KMS-11 (cell line): ENCODE measurements around the gene NFKBIZ.
A peak's percentile ranks its signal among the peaks of the same experiment; 100 is the strongest.

Source experiments
- H2AFZ ChIP-seq: fragments of 200-600 bp; sonication (generic); 2 replicates; pipeline ENCODE4 v1.6.1; 2016; ENCODE audit warnings: antibody characterized with exemption, mixed run types, low read depth
- H3K27ac ChIP-seq: fragments of 200-600 bp; sonication (generic); 2 replicates; pipeline ENCODE4 v1.6.1; 2016; ENCODE audit warnings: mild to moderate bottlenecking, mixed run types
- H3K27me3 ChIP-seq: fragments of 200-600 bp; sonication (generic); 2 replicates; pipeline ENCODE4 v1.6.1; 2017; ENCODE audit warnings: mild to moderate bottlenecking, low read depth, mixed run types, moderate library complexity; ENCODE audit not compliant: insufficient read depth
- H3K36me3 ChIP-seq: fragments of 200-600 bp; sonication (generic); 2 replicates; pipeline ENCODE4 v1.6.1; 2017; ENCODE audit warnings: mild to moderate bottlenecking, mixed run types; ENCODE audit not compliant: insufficient read depth
- H3K4me1 ChIP-seq: fragments of 200-600 bp; sonication (generic); 2 replicates; pipeline ENCODE4 v1.6.1; 2016; ENCODE audit warnings: mild to moderate bottlenecking, low read depth, mixed run types; ENCODE audit not compliant: poor library complexity, severe bottlenecking
- H3K4me2 ChIP-seq: fragments of 200-600 bp; sonication (generic); 2 replicates; pipeline ENCODE4 v1.7.0; 2016; ENCODE audit warnings: mild to moderate bottlenecking, mixed run types
- H3K4me3 ChIP-seq: fragments of 200-600 bp; sonication (generic); IDR thresholded peaks from 2 replicates; pipeline ENCODE4 v1.6.1; 2017; ENCODE audit warnings: low read depth, low read length, mixed read lengths; ENCODE audit not compliant: insufficient read depth
- H3K79me2 ChIP-seq: fragments of 200-600 bp; sonication (generic); 2 replicates; pipeline ENCODE4 v1.6.1; 2016; ENCODE audit warnings: low read depth, mixed run types; ENCODE audit not compliant: insufficient read depth
- H3K9ac ChIP-seq: fragments of 200-600 bp; sonication (generic); 2 replicates; pipeline ENCODE4 v1.6.1; 2016; ENCODE audit warnings: mild to moderate bottlenecking, mixed run types
- H4K20me1 ChIP-seq: fragments of 200-600 bp; sonication (generic); 2 replicates; pipeline ENCODE4 v1.6.1; 2016; ENCODE audit warnings: mild to moderate bottlenecking, mixed run types; ENCODE audit not compliant: insufficient read depth
- TF ChIP-seq, protein P1 (sequence below): fragments of 200-600 bp; sonication (generic); conservative IDR thresholded peaks from 2 replicates; pipeline ENCODE4 v1.6.1; 2017; ENCODE audit warnings: low read depth, mild to moderate bottlenecking, antibody characterized with exemption, low read length, moderate library complexity, mixed read lengths

The NFKBIZ gene

GRCh38 chr3:101829874-101830273 lies 19.4 kb upstream of the NFKBIZ start:
- Histone ChIP-seq H4K20me1 (no peaks in the 10 kb centered on the region), H3K79me2 (no peaks in the 10 kb centered on the region), H2AFZ (no peak overlapping the region), H3K27me3 (no peaks in the 10 kb centered on the region), H3K27ac (peak overlapping the region; percentile 34; the same call in 1 of the 2 replicates), H3K4me2 (peak overlapping the region; percentile 92), H3K9ac (no peak overlapping the region), H3K4me3 (no peak overlapping the region), H3K36me3 (no peaks in the 10 kb centered on the region), H3K4me1 (peaks cover 73% of the 10 kb centered on the region)
- TF ChIP-seq, protein P1, sequence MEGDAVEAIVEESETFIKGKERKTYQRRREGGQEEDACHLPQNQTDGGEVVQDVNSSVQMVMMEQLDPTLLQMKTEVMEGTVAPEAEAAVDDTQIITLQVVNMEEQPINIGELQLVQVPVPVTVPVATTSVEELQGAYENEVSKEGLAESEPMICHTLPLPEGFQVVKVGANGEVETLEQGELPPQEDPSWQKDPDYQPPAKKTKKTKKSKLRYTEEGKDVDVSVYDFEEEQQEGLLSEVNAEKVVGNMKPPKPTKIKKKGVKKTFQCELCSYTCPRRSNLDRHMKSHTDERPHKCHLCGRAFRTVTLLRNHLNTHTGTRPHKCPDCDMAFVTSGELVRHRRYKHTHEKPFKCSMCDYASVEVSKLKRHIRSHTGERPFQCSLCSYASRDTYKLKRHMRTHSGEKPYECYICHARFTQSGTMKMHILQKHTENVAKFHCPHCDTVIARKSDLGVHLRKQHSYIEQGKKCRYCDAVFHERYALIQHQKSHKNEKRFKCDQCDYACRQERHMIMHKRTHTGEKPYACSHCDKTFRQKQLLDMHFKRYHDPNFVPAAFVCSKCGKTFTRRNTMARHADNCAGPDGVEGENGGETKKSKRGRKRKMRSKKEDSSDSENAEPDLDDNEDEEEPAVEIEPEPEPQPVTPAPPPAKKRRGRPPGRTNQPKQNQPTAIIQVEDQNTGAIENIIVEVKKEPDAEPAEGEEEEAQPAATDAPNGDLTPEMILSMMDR, result no peak

DNA sequence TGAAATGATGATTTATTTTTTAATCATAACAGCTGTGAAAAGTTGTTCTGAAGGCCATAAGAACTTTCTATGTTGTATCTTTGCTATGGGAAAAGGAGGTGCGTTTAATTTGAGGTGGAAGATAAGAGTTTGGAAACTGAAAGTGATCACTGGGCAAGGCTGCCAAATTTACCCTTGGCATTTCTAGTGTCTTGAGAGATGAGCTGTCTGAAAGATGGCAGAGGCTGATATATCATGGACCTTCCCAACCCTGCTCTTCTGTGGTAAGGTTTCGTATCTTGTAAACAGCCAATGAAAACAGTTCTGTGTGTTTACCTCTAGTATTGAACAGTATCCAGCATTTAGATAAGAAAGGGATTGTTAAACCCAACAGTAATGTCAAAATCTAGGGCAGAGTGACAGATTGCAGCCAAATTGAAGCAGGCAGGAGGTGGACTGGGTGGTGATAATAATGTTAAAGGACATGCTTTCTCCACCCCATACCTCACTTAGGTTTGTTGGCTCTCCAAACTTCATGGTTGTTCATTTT lies 15.8 kb upstream of the NFKBIZ start:
- H3K4me3 ChIP-seq, result no peak overlapping the region
- TF ChIP-seq, protein P1, result no peak
- H3K79me2 ChIP-seq, result no peaks in the 10 kb centered on the region
- no peak overlapping the region for H2AFZ ChIP-seq
- H3K27me3 ChIP-seq, result no peaks in the 10 kb centered on the region
- H3K36me3 ChIP-seq, result no peaks in the 10 kb centered on the region
- H3K4me1 ChIP-seq, result peaks cover 43% of the 10 kb centered on the region
- H4K20me1 ChIP-seq, result no peaks in the 10 kb centered on the region
- no peak overlapping the region for H3K9ac ChIP-seq
- H3K4me2 ChIP-seq, result peak overlapping the region; percentile 45; the same call in 1 of the 2 replicates
- no peak overlapping the region for H3K27ac ChIP-seq

DNA sequence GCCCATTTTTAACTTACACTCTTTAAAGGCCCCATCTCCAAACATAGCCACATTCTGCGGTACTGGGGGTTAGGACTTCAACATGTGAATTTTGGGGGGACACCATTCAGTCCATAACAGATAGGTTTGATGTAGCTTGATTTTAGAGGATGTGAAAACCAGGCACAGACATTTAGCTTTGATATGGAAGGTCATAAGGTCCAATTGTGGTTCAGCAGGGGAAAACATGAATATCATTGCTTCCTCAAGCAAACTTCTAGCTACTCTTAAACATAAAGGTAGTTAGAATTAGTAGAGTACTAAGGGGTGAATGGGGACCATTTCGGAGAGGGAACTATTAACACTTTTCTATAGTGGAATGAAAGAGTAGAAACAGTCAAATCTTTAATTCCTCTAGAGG lies 13.6 kb upstream of the NFKBIZ start:
- no peak overlapping the region for H3K9ac ChIP-seq
- no peaks in the 10 kb centered on the region for H3K36me3 ChIP-seq
- H2AFZ ChIP-seq, result no peak overlapping the region
- peaks cover 22% of the 10 kb centered on the region for H3K4me1 ChIP-seq
- H3K27me3 ChIP-seq, result no peaks in the 10 kb centered on the region
- H3K4me3 ChIP-seq, result no peak overlapping the region
- H4K20me1 ChIP-seq, result no peaks in the 10 kb centered on the region
- H3K79me2 ChIP-seq, result no peaks in the 10 kb centered on the region
- H3K27ac ChIP-seq, result no peak overlapping the region
- no peak overlapping the region for H3K4me2 ChIP-seq
- TF ChIP-seq, protein P1, result no peak

GRCh38 chr3:101836160-101836559 lies 13.2 kb upstream of the NFKBIZ start:
- Histone ChIP-seq H3K27me3 (no peaks in the 10 kb centered on the region), H3K4me3 (no peak overlapping the region), H3K4me2 (no peak overlapping the region), H3K4me1 (peaks cover 17% of the 10 kb centered on the region), H3K36me3 (no peaks in the 10 kb centered on the region), H3K9ac (no peak overlapping the region), H3K27ac (no peak overlapping the region), H2AFZ (no peak overlapping the region), H4K20me1 (no peaks in the 10 kb centered on the region), H3K79me2 (no peaks in the 10 kb centered on the region)
- TF ChIP-seq, protein P1, result no peak
